ENCODE results near the gene PLCL1.

DNA sequence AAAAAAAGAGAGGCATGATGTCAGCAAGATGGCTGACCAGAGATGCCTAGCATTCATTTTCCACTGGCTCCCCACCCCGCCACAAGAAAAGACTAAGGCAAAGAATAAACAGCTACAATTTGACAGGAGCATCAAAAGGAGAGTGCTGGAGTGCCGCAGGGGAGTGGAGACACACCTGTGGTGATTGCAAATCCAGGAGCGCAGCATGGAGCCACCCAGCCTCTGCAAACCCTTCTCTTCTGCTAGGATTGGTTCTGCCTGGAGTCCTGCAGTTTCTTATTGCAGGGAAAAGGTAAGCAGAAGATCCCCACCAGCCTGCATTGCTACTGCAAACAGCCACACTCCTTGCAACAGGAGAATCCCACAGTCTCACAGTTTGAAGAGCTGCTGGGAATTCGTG lies 45.4 kb upstream of the PLCL1 start:
- TF ChIP-seq, protein P1, sequence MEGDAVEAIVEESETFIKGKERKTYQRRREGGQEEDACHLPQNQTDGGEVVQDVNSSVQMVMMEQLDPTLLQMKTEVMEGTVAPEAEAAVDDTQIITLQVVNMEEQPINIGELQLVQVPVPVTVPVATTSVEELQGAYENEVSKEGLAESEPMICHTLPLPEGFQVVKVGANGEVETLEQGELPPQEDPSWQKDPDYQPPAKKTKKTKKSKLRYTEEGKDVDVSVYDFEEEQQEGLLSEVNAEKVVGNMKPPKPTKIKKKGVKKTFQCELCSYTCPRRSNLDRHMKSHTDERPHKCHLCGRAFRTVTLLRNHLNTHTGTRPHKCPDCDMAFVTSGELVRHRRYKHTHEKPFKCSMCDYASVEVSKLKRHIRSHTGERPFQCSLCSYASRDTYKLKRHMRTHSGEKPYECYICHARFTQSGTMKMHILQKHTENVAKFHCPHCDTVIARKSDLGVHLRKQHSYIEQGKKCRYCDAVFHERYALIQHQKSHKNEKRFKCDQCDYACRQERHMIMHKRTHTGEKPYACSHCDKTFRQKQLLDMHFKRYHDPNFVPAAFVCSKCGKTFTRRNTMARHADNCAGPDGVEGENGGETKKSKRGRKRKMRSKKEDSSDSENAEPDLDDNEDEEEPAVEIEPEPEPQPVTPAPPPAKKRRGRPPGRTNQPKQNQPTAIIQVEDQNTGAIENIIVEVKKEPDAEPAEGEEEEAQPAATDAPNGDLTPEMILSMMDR (conservative IDR thresholded peaks at IDR 0.05), result no peak
- TF ChIP-seq EZH2 (IDR thresholded peaks at IDR 0.05; ENCODE audit: low read depth), result no peak

Measured in PC-9 (cell line).